Measurements from ENCODE around the gene PAQR7.

- no peak for TF ChIP-seq EZH2phosphoT487 (IDR thresholded peaks at IDR 0.05; ENCODE audit: low read depth)
- TF ChIP-seq CTCF (IDR thresholded peaks at IDR 0.05; ENCODE audit: low read depth, low read length): no peak
Measured at GRCh38 chr1:25922056-25922970, 46.8 kb upstream of the PAQR7 start.
